Thyroid gland (tissue), 4 donors: ENCODE results near the gene GFOD2. TPM values are rescaled to one million over a fixed set of nuclear protein-coding genes. Genes with fewer than 3 reads are reported as not detected.

ENCODE experiments used
- DNase-seq, 2 donors: peaks; one replicate each; pipeline ENCODE4 v3.0.0-alpha.2; 2019
- H3K27ac ChIP-seq, 3 donors: fragments of 200-600 bp; sonication (generic); 1 replicate in 2 of 3; 2 replicates in 1 of 3; pipeline ENCODE4 v1.5.1; 2016 to 2019; ENCODE audit warnings: mild to moderate bottlenecking in 1 of 3, moderate library complexity in 1 of 3
- H3K27me3 ChIP-seq: fragments of 200-600 bp; sonication (generic); one replicate; pipeline ENCODE4 v1.5.1; 2019
- H3K36me3 ChIP-seq, 2 donors: fragments of 200-600 bp; sonication (generic); one replicate each; pipeline ENCODE4 v1.5.1; 2016 to 2019
- H3K4me1 ChIP-seq, 2 donors: fragments of 200-600 bp; sonication (generic); one replicate each; pipeline ENCODE4 v1.5.1; 2017 to 2019
- H3K4me3 ChIP-seq, 3 donors: fragments of 200-600 bp; sonication (generic); replicated peaks in 1 of 3; 1 replicate in 2 of 3; 2 replicates in 1 of 3; pipeline ENCODE4 v1.5.1; 2016; ENCODE audit warnings: mild to moderate bottlenecking in 1 of 3
- H3K9me3 ChIP-seq: fragments of 200-600 bp; sonication (generic); one replicate; pipeline ENCODE4 v1.5.1; 2017
- CTCF ChIP-seq, 6 experiments: fragments of 200-600 bp in 3 of 6; fragments of 450-650 bp in 3 of 6; sonication (generic) in 3 of 6; IDR thresholded peaks; one replicate each; pipeline ENCODE4 v1.5.1; 2016 to 2019; ENCODE audit warnings: antibody characterized with exemption in 6 of 6, mild to moderate bottlenecking in 2 of 6, inconsistent platforms in 1 of 6, moderate library complexity in 1 of 6
- POLR2A ChIP-seq, 2 donors: fragments of 450-650 bp; IDR thresholded peaks; one replicate each; pipeline ENCODE4 v1.6.1; 2017; ENCODE audit warnings: antibody characterized with exemption in 2 of 2, mild to moderate bottlenecking in 2 of 2, moderate library complexity in 1 of 2
- WGBS, 2 donors: methylation state at CpG; one replicate each; pipeline ENCODE4 v1.1.5; 2017; 5-methylcytosine and 5-hydroxymethylcytosine counted together
- intact Hi-C: fragments of 100-400 bp; cut with DNase I; formaldehyde crosslinking; loops from one replicate; pipeline ENCODE4 v1.15.1; 2023
- total RNA-seq, 4 donors: library from RNA; depleted of rRNA; stranded (reverse); fragments of >200 nt; gene quantifications; one replicate each; pipeline ENCODE4 v1.2.3, GENCODE V29; 2016

Gene GFOD2
- total RNA-seq, 4 donors from 2014 or later: 10.9 to 27.5 (median 23.7) TPM

GRCh38 chr16:67677712-67678111, 41.4 kb downstream of the GFOD2 start:
- no peaks in the 10 kb centered on the region for H3K36me3 ChIP-seq
- 100% methylated on average over 1 of the region's 1 CpG for WGBS, 2 donors
- intact Hi-C loops: loop anchor here (5.0 kb wide), 1 partner anchor 125 kb away; no protein-coding TSS in a partner anchor
- H3K4me3 ChIP-seq: no peak overlapping the region
- no peaks in the 10 kb centered on the region for H3K27me3 ChIP-seq
- no peak overlapping the region for H3K27ac ChIP-seq
- H3K4me1 ChIP-seq: peaks cover 34 to 51% of the 10 kb centered on the region in 2 donors
- H3K9me3 ChIP-seq: no peaks in the 10 kb centered on the region
- no peak for DNase-seq
- TF ChIP-seq POLR2A (IDR thresholded peaks at IDR 0.05): no peak
- TF ChIP-seq CTCF (IDR thresholded peaks at IDR 0.05): no peak

- TF ChIP-seq POLR2A (IDR thresholded peaks at IDR 0.05) (no peak), CTCF (IDR thresholded peaks at IDR 0.05) (no peak)
- 41 to 45% methylated on average over 8 of the region's 8 CpGs for WGBS, 2 donors
- H3K27ac ChIP-seq: peak overlapping the region in 2 of 3 donors; percentile 0 to 22
- no peaks in the 10 kb centered on the region for H3K9me3 ChIP-seq
- no peak overlapping the region for H3K4me3 ChIP-seq
- H3K27me3 ChIP-seq: no peaks in the 10 kb centered on the region
- DNase-seq: peak in 1 of 2 donors; percentile 17
- H3K36me3 ChIP-seq: no peaks in the 10 kb centered on the region
- H3K4me1 ChIP-seq: peaks cover 41 to 58% of the 10 kb centered on the region in 2 donors
- intact Hi-C loops: loop anchor here (5.0 kb wide), 1 partner anchor 125 kb away; no protein-coding TSS in a partner anchor
Measured at GRCh38 chr16:67676939-67677338, 42.2 kb downstream of the GFOD2 start.

- TF ChIP-seq CTCF (IDR thresholded peaks at IDR 0.05): no peak
- no peak for TF ChIP-seq POLR2A (IDR thresholded peaks at IDR 0.05)
- 71 to 73% methylated on average over 4 of the region's 4 CpGs for WGBS, 2 donors
- DNase-seq: no peak
- peak overlapping the region in 1 of 3 donors; percentile 0 for H3K27ac ChIP-seq
- H3K27me3 ChIP-seq: no peaks in the 10 kb centered on the region
- intact Hi-C loops: loop anchor here (5.0 kb wide), 1 partner anchor 126 kb away; no protein-coding TSS in a partner anchor
- H3K9me3 ChIP-seq: no peaks in the 10 kb centered on the region
- peaks cover 42 to 63% of the 10 kb centered on the region in 2 donors for H3K4me1 ChIP-seq
- H3K36me3 ChIP-seq: no peaks in the 10 kb centered on the region
- H3K4me3 ChIP-seq: no peak overlapping the region
Measured at GRCh38 chr16:67676516-67676915, 42.6 kb downstream of the GFOD2 start.

- Histone ChIP-seq H3K36me3 (no peaks in the 10 kb centered on the region), H3K4me1 (peaks cover 42 to 63% of the 10 kb centered on the region in 2 donors), H3K4me3 (no peak overlapping the region), H3K27me3 (no peaks in the 10 kb centered on the region), H3K27ac (no peak overlapping the region), H3K9me3 (no peaks in the 10 kb centered on the region)
- intact Hi-C loops: loop anchor here (5.0 kb wide), 1 partner anchor 126 kb away; no protein-coding TSS in a partner anchor
- TF ChIP-seq POLR2A (IDR thresholded peaks at IDR 0.05) (no peak), CTCF (IDR thresholded peaks at IDR 0.05) (no peak)
- DNase-seq: no peak
- WGBS, 2 donors: 95 to 97% methylated on average over 7 of the region's 7 CpGs
Measured at GRCh38 chr16:67675999-67676398, 43.1 kb downstream of the GFOD2 start.

GRCh38 chr16:67675579-67675935, 43.6 kb downstream of the GFOD2 start:
- H3K4me3 ChIP-seq: no peak overlapping the region
- 96 to 100% methylated on average over 15 to 17 of the region's 17 CpGs for WGBS, 2 donors
- H3K36me3 ChIP-seq: no peaks in the 10 kb centered on the region
- H3K4me1 ChIP-seq: peaks cover 42 to 63% of the 10 kb centered on the region in 2 donors
- H3K9me3 ChIP-seq: no peaks in the 10 kb centered on the region
- no peak for TF ChIP-seq CTCF (IDR thresholded peaks at IDR 0.05)
- TF ChIP-seq POLR2A (IDR thresholded peaks at IDR 0.05): no peak
- no peak overlapping the region for H3K27ac ChIP-seq
- no peak for DNase-seq
- no peaks in the 10 kb centered on the region for H3K27me3 ChIP-seq
- intact Hi-C loops: loop anchor here (5.0 kb wide), 1 partner anchor 127 kb away; no protein-coding TSS in a partner anchor
